Measurements from ENCODE around the gene ANXA9. TPM values are rescaled to one million over a fixed set of nuclear protein-coding genes. Genes with fewer than 3 reads are reported as not detected.

Gene ANXA9
- polyA plus RNA-seq, 4 donors: 0.43 to 5.8 (median 0.89) TPM; not detected in 1

- Histone ChIP-seq H3K4me1 (ENCODE audit: control insufficient read depth in 3 of 3, insufficient read depth in 2 of 3, low read depth in 1 of 3, low read length in 2 of 3) (peaks cover 0 to 60% (median 5%) of the 10 kb centered on the region in 3 donors), H3K9me3 (ENCODE audit: control insufficient read depth in 2 of 2, insufficient read depth in 1 of 2, low read depth in 1 of 2, low read length in 1 of 2) (no peaks in the 10 kb centered on the region), H3K27ac (ENCODE audit: low read depth in 1 of 3, low read length in 2 of 3) (peak overlapping the region in 1 of 3 donors; percentile 40), H3K4me3 (ENCODE audit: low read depth in 1 of 3, low read length in 3 of 3) (peak overlapping the region in 1 of 3 donors; percentile 24), H3K27me3 (ENCODE audit: control insufficient read depth in 3 of 3, insufficient read depth in 3 of 3, low read length in 3 of 3) (no peaks in the 10 kb centered on the region), H3K36me3 (ENCODE audit: control insufficient read depth in 3 of 3, insufficient read depth in 2 of 3, low read depth in 1 of 3, low read length in 3 of 3) (peaks cover 0 to 9% (median 0%) of the 10 kb centered on the region in 3 donors)
- DNase-seq: peak; percentile 89 to 93
- FAIRE-seq: no peak
- 24 to 31% (median 30%) methylated on average over 23 of the region's 23 CpGs for WGBS, 3 donors
Observed at GRCh38 chr1:150979092-150980056, 2.7 kb upstream of the ANXA9 start.

- WGBS, 3 donors: 37 to 74% (median 55%) methylated on average over 6 of the region's 6 CpGs
- no peaks in the 10 kb centered on the region for H3K9me3 ChIP-seq (ENCODE audit: control insufficient read depth in 2 of 2, insufficient read depth in 1 of 2, low read depth in 1 of 2, low read length in 1 of 2)
- FAIRE-seq: no peak
Observed at GRCh38 chr1:150981177-150981804, 801 bp upstream of the ANXA9 start.

GRCh38 chr1:150985179-150985825 is 3.2 kb downstream of the ANXA9 start:
- FAIRE-seq: no peak
- WGBS, 3 donors: 89 to 95% (median 94%) methylated on average over 2 of the region's 2 CpGs

More at GRCh38 chr1:150981177-150981804, 801 bp upstream of the ANXA9 start:
- H3K36me3 ChIP-seq (ENCODE audit: control insufficient read depth in 3 of 3, insufficient read depth in 2 of 3, low read depth in 1 of 3, low read length in 3 of 3): peaks cover 0 to 9% (median 0%) of the 10 kb centered on the region in 3 donors
- peaks cover 0 to 53% (median 3%) of the 10 kb centered on the region in 3 donors for H3K4me1 ChIP-seq (ENCODE audit: control insufficient read depth in 3 of 3, insufficient read depth in 2 of 3, low read depth in 1 of 3, low read length in 2 of 3)
- H3K4me3 ChIP-seq (ENCODE audit: low read depth in 1 of 3, low read length in 3 of 3): no peak overlapping the region
- H3K27ac ChIP-seq (ENCODE audit: low read depth in 1 of 3, low read length in 2 of 3): peak overlapping the region in 1 of 3 donors; percentile 67
- DNase-seq: peak; percentile 44 to 48
- H3K27me3 ChIP-seq (ENCODE audit: control insufficient read depth in 3 of 3, insufficient read depth in 3 of 3, low read length in 3 of 3): no peaks in the 10 kb centered on the region

GRCh38 chr1:150987924-150988323 is 5.8 kb downstream of the ANXA9 start:
- Histone ChIP-seq H3K27me3 (ENCODE audit: control insufficient read depth in 3 of 3, insufficient read depth in 3 of 3, low read length in 3 of 3) (no peaks in the 10 kb centered on the region), H3K36me3 (ENCODE audit: control insufficient read depth in 3 of 3, insufficient read depth in 2 of 3, low read depth in 1 of 3, low read length in 3 of 3) (peaks cover 0 to 3% (median 0%) of the 10 kb centered on the region in 3 donors), H3K27ac (ENCODE audit: low read depth in 1 of 3, low read length in 2 of 3) (no peak overlapping the region), H3K4me3 (ENCODE audit: low read depth in 1 of 3, low read length in 3 of 3) (no peak overlapping the region), H3K9me3 (ENCODE audit: control insufficient read depth in 2 of 2, insufficient read depth in 1 of 2, low read depth in 1 of 2, low read length in 1 of 2) (no peaks in the 10 kb centered on the region), H3K4me1 (ENCODE audit: control insufficient read depth in 3 of 3, insufficient read depth in 2 of 3, low read depth in 1 of 3, low read length in 2 of 3) (peaks cover 0 to 4% (median 0%) of the 10 kb centered on the region in 3 donors)
- 79 to 88% (median 87%) methylated on average over 7 of the region's 7 CpGs for WGBS, 3 donors
- FAIRE-seq (no peak), DNase-seq (no peak)

More at GRCh38 chr1:150985179-150985825, 3.2 kb downstream of the ANXA9 start:
- Histone ChIP-seq H3K4me3 (ENCODE audit: low read depth in 1 of 3, low read length in 3 of 3) (no peak overlapping the region), H3K9me3 (ENCODE audit: control insufficient read depth in 2 of 2, insufficient read depth in 1 of 2, low read depth in 1 of 2, low read length in 1 of 2) (no peaks in the 10 kb centered on the region), H3K27ac (ENCODE audit: low read depth in 1 of 3, low read length in 2 of 3) (no peak overlapping the region), H3K4me1 (ENCODE audit: control insufficient read depth in 3 of 3, insufficient read depth in 2 of 3, low read depth in 1 of 3, low read length in 2 of 3) (peaks cover 0 to 25% (median 0%) of the 10 kb centered on the region in 3 donors), H3K27me3 (ENCODE audit: control insufficient read depth in 3 of 3, insufficient read depth in 3 of 3, low read length in 3 of 3) (no peaks in the 10 kb centered on the region), H3K36me3 (ENCODE audit: control insufficient read depth in 3 of 3, insufficient read depth in 2 of 3, low read depth in 1 of 3, low read length in 3 of 3) (peaks cover 0 to 9% (median 0%) of the 10 kb centered on the region in 3 donors)
- no peak for DNase-seq

GRCh38 chr1:150992626-150993025 is 10.5 kb downstream of the ANXA9 start:
- WGBS, 3 donors: 71 to 81% (median 75%) methylated on average over 4 of the region's 4 CpGs
- no peak for FAIRE-seq

GRCh38 chr1:150994248-150994647 is 12.2 kb downstream of the ANXA9 start:
- FAIRE-seq: no peak
- Histone ChIP-seq H3K27ac (ENCODE audit: low read depth in 1 of 3, low read length in 2 of 3) (no peak overlapping the region), H3K4me3 (ENCODE audit: low read depth in 1 of 3, low read length in 3 of 3) (no peak overlapping the region), H3K36me3 (ENCODE audit: control insufficient read depth in 3 of 3, insufficient read depth in 2 of 3, low read depth in 1 of 3, low read length in 3 of 3) (peaks cover 0 to 29% (median 4%) of the 10 kb centered on the region in 3 donors), H3K9me3 (ENCODE audit: control insufficient read depth in 2 of 2, insufficient read depth in 1 of 2, low read depth in 1 of 2, low read length in 1 of 2) (no peaks in the 10 kb centered on the region), H3K27me3 (ENCODE audit: control insufficient read depth in 3 of 3, insufficient read depth in 3 of 3, low read length in 3 of 3) (no peaks in the 10 kb centered on the region), H3K4me1 (ENCODE audit: control insufficient read depth in 3 of 3, insufficient read depth in 2 of 3, low read depth in 1 of 3, low read length in 2 of 3) (no peaks in the 10 kb centered on the region)
- no peak for DNase-seq
- 63 to 77% (median 64%) methylated on average over 3 of the region's 3 CpGs for WGBS, 3 donors

More at GRCh38 chr1:150992626-150993025, 10.5 kb downstream of the ANXA9 start:
- Histone ChIP-seq H3K9me3 (ENCODE audit: control insufficient read depth in 2 of 2, insufficient read depth in 1 of 2, low read depth in 1 of 2, low read length in 1 of 2) (no peaks in the 10 kb centered on the region), H3K27ac (ENCODE audit: low read depth in 1 of 3, low read length in 2 of 3) (no peak overlapping the region), H3K4me1 (ENCODE audit: control insufficient read depth in 3 of 3, insufficient read depth in 2 of 3, low read depth in 1 of 3, low read length in 2 of 3) (no peaks in the 10 kb centered on the region), H3K27me3 (ENCODE audit: control insufficient read depth in 3 of 3, insufficient read depth in 3 of 3, low read length in 3 of 3) (no peaks in the 10 kb centered on the region), H3K36me3 (ENCODE audit: control insufficient read depth in 3 of 3, insufficient read depth in 2 of 3, low read depth in 1 of 3, low read length in 3 of 3) (peaks cover 0 to 15% (median 0%) of the 10 kb centered on the region in 3 donors), H3K4me3 (ENCODE audit: low read depth in 1 of 3, low read length in 3 of 3) (no peak overlapping the region)
- no peak for DNase-seq

- no peak for DNase-seq
- FAIRE-seq: no peak
- H3K36me3 ChIP-seq (ENCODE audit: control insufficient read depth in 3 of 3, insufficient read depth in 2 of 3, low read depth in 1 of 3, low read length in 3 of 3): peaks cover 3 to 41% (median 4%) of the 10 kb centered on the region in 3 donors
- no peaks in the 10 kb centered on the region for H3K4me1 ChIP-seq (ENCODE audit: control insufficient read depth in 3 of 3, insufficient read depth in 2 of 3, low read depth in 1 of 3, low read length in 2 of 3)
- H3K4me3 ChIP-seq (ENCODE audit: low read depth in 1 of 3, low read length in 3 of 3): no peak overlapping the region
- WGBS, 3 donors: 52 to 56% (median 54%) methylated on average over 4 of the region's 4 CpGs
- no peaks in the 10 kb centered on the region for H3K9me3 ChIP-seq (ENCODE audit: control insufficient read depth in 2 of 2, insufficient read depth in 1 of 2, low read depth in 1 of 2, low read length in 1 of 2)
- H3K27ac ChIP-seq (ENCODE audit: low read depth in 1 of 3, low read length in 2 of 3): peak overlapping the region in 1 of 3 donors; percentile 27
- no peaks in the 10 kb centered on the region for H3K27me3 ChIP-seq (ENCODE audit: control insufficient read depth in 3 of 3, insufficient read depth in 3 of 3, low read length in 3 of 3)
Observed at GRCh38 chr1:150995460-150995859, 13.4 kb downstream of the ANXA9 start.

GRCh38 chr1:150995896-150996295 is 13.8 kb downstream of the ANXA9 start:
- 33 to 35% (median 34%) methylated on average over 9 of the region's 9 CpGs for WGBS, 3 donors
- Histone ChIP-seq H3K4me1 (ENCODE audit: control insufficient read depth in 3 of 3, insufficient read depth in 2 of 3, low read depth in 1 of 3, low read length in 2 of 3) (no peaks in the 10 kb centered on the region), H3K9me3 (ENCODE audit: control insufficient read depth in 2 of 2, insufficient read depth in 1 of 2, low read depth in 1 of 2, low read length in 1 of 2) (no peaks in the 10 kb centered on the region), H3K4me3 (ENCODE audit: low read depth in 1 of 3, low read length in 3 of 3) (no peak overlapping the region), H3K36me3 (ENCODE audit: control insufficient read depth in 3 of 3, insufficient read depth in 2 of 3, low read depth in 1 of 3, low read length in 3 of 3) (peaks cover 3 to 44% (median 4%) of the 10 kb centered on the region in 3 donors), H3K27me3 (ENCODE audit: control insufficient read depth in 3 of 3, insufficient read depth in 3 of 3, low read length in 3 of 3) (no peaks in the 10 kb centered on the region), H3K27ac (ENCODE audit: low read depth in 1 of 3, low read length in 2 of 3) (peak overlapping the region in 1 of 3 donors; percentile 27)
- no peak for FAIRE-seq
- DNase-seq: peak; percentile 32 to 40
